Measurements from ENCODE around the gene ANKRD6.

DNA sequence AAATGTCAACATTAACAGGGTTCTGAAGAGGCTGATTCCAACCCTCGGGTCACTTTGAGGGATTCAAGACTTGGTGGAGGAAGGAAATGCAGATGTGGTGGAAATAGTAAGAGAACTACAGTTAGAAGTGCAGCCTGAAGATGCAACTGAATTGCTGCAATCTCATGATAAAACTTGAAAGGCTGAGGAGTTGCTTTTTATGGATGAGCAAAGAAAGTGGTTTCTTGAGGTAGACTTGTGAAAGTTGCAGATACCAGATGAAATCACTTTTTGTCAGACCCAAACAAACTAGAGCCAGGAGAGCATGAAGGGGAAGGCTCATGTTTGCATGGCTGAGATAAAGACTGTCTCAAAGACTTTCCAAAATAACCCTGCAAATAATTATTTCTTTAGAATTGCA is 16.2 kb downstream of the ANKRD6 start:
- TF ChIP-seq CTCF (conservative IDR thresholded peaks at IDR 0.05; ENCODE audit: low read depth, low read length) = no peak
- no peak for TF ChIP-seq EZH2 (IDR thresholded peaks at IDR 0.05; ENCODE audit: borderline replicate concordance, low read depth, low read length, poor library complexity, severe bottlenecking)

Measured in A673 (cell line).